Measurements from ENCODE around the gene HOXD8. TPM values are rescaled to one million over a fixed set of nuclear protein-coding genes. Genes with fewer than 3 reads are reported as not detected.

Gene HOXD8
- total RNA-seq, 1 donor from 2014 or later, result not detected

DNA sequence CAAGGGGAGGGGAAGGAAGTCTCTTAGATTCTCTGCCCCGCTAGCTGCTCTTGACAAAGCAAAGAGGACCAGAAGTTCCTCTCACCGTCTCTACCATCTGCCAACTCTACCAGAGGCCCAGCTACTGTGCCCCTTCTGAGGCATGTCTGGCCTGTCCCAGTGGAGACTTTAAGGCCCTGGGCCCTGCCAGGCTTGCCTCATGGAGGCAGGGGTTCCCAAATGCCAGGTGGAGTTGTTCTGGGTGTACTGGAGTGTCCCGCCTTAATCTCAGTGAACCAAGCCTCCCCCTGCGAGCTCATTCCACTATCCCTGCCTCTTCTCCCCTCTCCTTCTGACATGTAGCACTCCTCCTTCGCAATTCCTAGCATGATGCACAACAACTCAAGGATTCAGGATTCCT is 27.7 kb upstream of the HOXD8 start:
- peaks cover 92% of the 10 kb centered on the region for H3K27me3 Mint-ChIP-seq (ENCODE audit: unreplicated experiment)
- peaks cover 30% of the 10 kb centered on the region for H3K4me1 Mint-ChIP-seq (ENCODE audit: unreplicated experiment)
- H3K9me3 Mint-ChIP-seq (ENCODE audit: unreplicated experiment), result no peaks in the 10 kb centered on the region
- no peak for DNase-seq (ENCODE audit: extremely low spot score, unreplicated experiment)
- TF ChIP-seq, protein P1, sequence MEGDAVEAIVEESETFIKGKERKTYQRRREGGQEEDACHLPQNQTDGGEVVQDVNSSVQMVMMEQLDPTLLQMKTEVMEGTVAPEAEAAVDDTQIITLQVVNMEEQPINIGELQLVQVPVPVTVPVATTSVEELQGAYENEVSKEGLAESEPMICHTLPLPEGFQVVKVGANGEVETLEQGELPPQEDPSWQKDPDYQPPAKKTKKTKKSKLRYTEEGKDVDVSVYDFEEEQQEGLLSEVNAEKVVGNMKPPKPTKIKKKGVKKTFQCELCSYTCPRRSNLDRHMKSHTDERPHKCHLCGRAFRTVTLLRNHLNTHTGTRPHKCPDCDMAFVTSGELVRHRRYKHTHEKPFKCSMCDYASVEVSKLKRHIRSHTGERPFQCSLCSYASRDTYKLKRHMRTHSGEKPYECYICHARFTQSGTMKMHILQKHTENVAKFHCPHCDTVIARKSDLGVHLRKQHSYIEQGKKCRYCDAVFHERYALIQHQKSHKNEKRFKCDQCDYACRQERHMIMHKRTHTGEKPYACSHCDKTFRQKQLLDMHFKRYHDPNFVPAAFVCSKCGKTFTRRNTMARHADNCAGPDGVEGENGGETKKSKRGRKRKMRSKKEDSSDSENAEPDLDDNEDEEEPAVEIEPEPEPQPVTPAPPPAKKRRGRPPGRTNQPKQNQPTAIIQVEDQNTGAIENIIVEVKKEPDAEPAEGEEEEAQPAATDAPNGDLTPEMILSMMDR (IDR thresholded peaks at IDR 0.05), result no peak
- H3K36me3 Mint-ChIP-seq (ENCODE audit: unreplicated experiment), result no peaks in the 10 kb centered on the region
- no peak overlapping the region for H3K27ac Mint-ChIP-seq (ENCODE audit: unreplicated experiment)
- no peak overlapping the region for H3K4me3 Mint-ChIP-seq (ENCODE audit: unreplicated experiment)

DNA sequence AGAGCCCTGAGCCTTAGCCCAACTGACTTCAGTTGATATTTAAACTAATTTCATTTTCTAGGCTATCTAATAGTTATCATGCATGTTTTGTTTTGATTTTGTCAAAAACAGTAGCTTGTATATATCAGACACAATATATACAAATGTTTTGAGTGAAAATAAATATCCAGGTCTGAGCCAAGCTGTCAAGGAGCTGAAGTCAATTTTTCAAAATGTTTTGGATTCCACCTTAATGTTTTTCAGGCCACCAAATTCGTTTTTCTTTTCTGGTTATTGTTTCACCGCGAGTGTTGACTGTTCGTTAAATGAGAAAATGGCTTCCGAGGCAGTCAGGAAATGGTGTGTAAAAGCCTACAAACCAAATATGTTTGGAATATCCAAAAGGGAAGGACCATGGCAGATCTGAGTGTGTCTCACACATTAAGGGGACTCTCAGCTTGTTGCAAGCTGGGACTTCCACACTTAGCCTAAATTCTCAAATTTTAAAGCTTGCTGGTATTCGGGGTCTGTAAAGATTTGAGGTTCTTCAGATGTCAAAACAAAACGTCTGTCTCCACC is 27.1 kb upstream of the HOXD8 start:
- TF ChIP-seq, protein P1 (IDR thresholded peaks at IDR 0.05), result no peak
- Mint-ChIP-seq H3K9me3 (ENCODE audit: unreplicated experiment) (no peaks in the 10 kb centered on the region), H3K36me3 (ENCODE audit: unreplicated experiment) (no peaks in the 10 kb centered on the region), H3K4me1 (ENCODE audit: unreplicated experiment) (peaks cover 29% of the 10 kb centered on the region), H3K27me3 (ENCODE audit: unreplicated experiment) (peaks cover 91% of the 10 kb centered on the region), H3K4me3 (ENCODE audit: unreplicated experiment) (no peak overlapping the region), H3K27ac (ENCODE audit: unreplicated experiment) (no peak overlapping the region)
- no peak for DNase-seq (ENCODE audit: extremely low spot score, unreplicated experiment)

DNA sequence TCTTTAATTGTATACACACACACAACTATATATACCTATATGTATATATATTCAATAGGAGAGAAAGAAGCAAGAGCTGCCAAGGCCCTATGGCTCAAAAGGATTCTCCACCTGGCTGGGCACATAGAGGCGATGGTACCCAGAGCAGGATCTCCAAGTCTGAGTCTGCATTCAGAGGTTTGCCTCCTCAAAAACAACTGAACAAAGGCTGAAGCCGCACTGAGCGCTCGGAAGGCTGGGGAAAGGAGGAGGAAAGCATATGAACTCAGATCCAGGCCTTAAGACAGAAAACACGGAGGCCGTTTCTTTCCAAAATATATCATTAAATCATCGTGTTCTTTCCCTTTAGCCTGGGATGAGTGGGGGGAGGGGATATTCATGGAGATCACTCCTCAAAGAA is 26.3 kb upstream of the HOXD8 start:
- H3K36me3 Mint-ChIP-seq (ENCODE audit: unreplicated experiment), result no peaks in the 10 kb centered on the region
- no peak overlapping the region for H3K4me3 Mint-ChIP-seq (ENCODE audit: unreplicated experiment)
- no peak overlapping the region for H3K27ac Mint-ChIP-seq (ENCODE audit: unreplicated experiment)
- DNase-seq (ENCODE audit: extremely low spot score, unreplicated experiment), result no peak
- TF ChIP-seq, protein P1 (IDR thresholded peaks at IDR 0.05), result no peak
- peaks cover 24% of the 10 kb centered on the region for H3K4me1 Mint-ChIP-seq (ENCODE audit: unreplicated experiment)
- H3K27me3 Mint-ChIP-seq (ENCODE audit: unreplicated experiment), result peaks cover 83% of the 10 kb centered on the region
- no peaks in the 10 kb centered on the region for H3K9me3 Mint-ChIP-seq (ENCODE audit: unreplicated experiment)

DNA sequence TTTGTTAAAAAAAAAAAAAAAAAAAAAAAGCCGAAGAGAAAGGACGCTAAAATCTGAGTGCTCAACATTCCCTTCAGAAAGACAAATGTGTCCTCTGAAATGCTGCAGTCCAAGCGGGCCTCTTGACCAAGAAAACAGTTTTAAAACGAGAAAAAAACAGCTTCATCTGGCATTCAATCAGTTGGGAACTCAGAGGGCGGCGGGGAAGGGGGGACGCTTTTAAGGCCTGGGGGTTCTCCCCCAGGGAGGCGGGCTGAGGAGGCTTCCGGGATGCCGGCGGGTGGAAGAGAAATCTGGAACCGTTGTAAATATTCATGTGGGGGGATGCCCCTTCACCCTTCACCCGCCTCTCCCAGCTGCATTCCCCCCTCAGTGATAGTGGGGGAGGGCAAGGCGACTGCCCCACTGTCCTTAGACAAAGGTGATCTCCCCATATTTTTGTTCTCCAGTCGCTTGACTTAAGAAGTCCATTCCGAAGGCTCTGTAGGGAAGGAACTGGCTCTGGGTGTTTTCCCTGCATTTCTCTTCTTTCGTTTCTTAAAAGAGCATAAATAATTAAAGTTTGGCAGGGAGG is 25.7 kb upstream of the HOXD8 start:
- Mint-ChIP-seq H3K36me3 (ENCODE audit: unreplicated experiment) (no peaks in the 10 kb centered on the region), H3K4me1 (ENCODE audit: unreplicated experiment) (peaks cover 23% of the 10 kb centered on the region), H3K4me3 (ENCODE audit: unreplicated experiment) (no peak overlapping the region), H3K9me3 (ENCODE audit: unreplicated experiment) (no peaks in the 10 kb centered on the region), H3K27ac (ENCODE audit: unreplicated experiment) (no peak overlapping the region), H3K27me3 (ENCODE audit: unreplicated experiment) (peaks cover 80% of the 10 kb centered on the region)
- TF ChIP-seq, protein P1 (IDR thresholded peaks at IDR 0.05), result no peak
- no peak for DNase-seq (ENCODE audit: extremely low spot score, unreplicated experiment)

DNA sequence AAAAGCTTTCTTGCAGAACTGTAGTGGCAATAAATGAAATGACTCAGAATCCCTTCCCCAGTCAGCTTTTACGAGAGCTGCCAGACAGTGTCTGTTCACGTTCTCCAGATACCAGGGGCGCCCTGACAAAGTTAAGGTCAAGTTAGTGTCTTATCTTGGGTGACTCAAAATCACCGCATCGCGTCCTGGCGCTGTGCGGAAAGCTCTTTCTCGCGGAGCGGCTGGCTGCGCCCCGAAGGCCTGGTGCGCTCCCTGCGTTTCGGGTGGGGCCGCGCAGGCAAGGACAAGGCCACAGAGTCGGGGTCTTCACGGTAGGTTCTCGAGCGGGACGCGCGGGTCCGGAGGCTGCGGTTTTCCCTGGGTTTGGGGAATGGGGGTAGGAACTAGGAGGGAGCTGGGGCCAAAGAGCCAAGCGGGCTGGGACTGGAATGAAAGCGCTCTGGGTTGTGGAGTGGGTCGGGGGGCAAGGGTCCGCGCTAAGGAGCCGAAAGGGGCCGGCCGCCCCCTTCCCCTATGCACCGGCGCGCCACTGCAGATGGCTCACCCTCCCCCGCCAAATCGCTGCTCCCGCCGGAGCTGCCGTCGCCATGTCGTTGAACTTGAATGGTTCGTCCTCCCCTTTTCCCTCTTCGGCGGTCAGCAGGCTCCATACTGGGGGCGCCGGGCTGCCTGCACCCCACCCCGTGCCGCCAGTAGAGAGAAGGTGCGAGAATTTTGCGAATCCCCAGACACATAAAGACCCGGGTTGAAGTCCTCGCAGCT is 25.0 kb upstream of the HOXD8 start:
- TF ChIP-seq, protein P1 (IDR thresholded peaks at IDR 0.05), result no peak
- Mint-ChIP-seq H3K4me3 (ENCODE audit: unreplicated experiment) (no peak overlapping the region), H3K36me3 (ENCODE audit: unreplicated experiment) (no peaks in the 10 kb centered on the region), H3K9me3 (ENCODE audit: unreplicated experiment) (no peaks in the 10 kb centered on the region), H3K27ac (ENCODE audit: unreplicated experiment) (no peak overlapping the region), H3K27me3 (ENCODE audit: unreplicated experiment) (peaks cover 80% of the 10 kb centered on the region), H3K4me1 (ENCODE audit: unreplicated experiment) (peaks cover 24% of the 10 kb centered on the region)
- DNase-seq (ENCODE audit: extremely low spot score, unreplicated experiment), result no peak

Data from osteocyte (in vitro differentiated cells).